SJSA1 (cell line): ENCODE measurements around the gene DYNLRB1. TPM values are rescaled to one million over a fixed set of nuclear protein-coding genes. Genes with fewer than 3 reads are reported as not detected.
A peak's percentile ranks its signal among the peaks of the same experiment; 100 is the strongest.

ENCODE experiments used
- DNase-seq, 2 experiments: peaks; one replicate each; pipeline ENCODE4 v3.0.0-alpha.2; 2015 to 2020; ENCODE audit warnings: low spot score in 2 of 2, low read depth in 1 of 2
- H3K27ac ChIP-seq: fragments of 250-450 bp; sonication (Bioruptor Pico); 2 replicates; pipeline ENCODE4 v1.5.1; 2020; ENCODE audit warnings: mild to moderate bottlenecking, moderate library complexity
- H3K27me3 ChIP-seq: fragments of 250-450 bp; sonication (Bioruptor Pico); replicated peaks from 2 replicates; pipeline ENCODE4 v1.5.1; 2020; ENCODE audit warnings: mild to moderate bottlenecking, moderate library complexity
- H3K36me3 ChIP-seq: fragments of 250-450 bp; sonication (Bioruptor Pico); 2 replicates; pipeline ENCODE4 v1.5.1; 2020; ENCODE audit warnings: mild to moderate bottlenecking
- H3K4me1 ChIP-seq: fragments of 250-450 bp; sonication (Bioruptor Pico); replicated peaks from 2 replicates; pipeline ENCODE4 v1.6.1; 2021; ENCODE audit warnings: mild to moderate bottlenecking
- H3K4me3 ChIP-seq: fragments of 250-450 bp; sonication (Bioruptor Pico); 2 replicates; pipeline ENCODE4 v1.5.1; 2020; ENCODE audit warnings: mild to moderate bottlenecking
- H3K9me3 ChIP-seq: fragments of 250-450 bp; sonication (Bioruptor Pico); replicated peaks from 2 replicates; pipeline ENCODE4 v1.5.1; 2020; ENCODE audit warnings: mild to moderate bottlenecking
- total RNA-seq: library from RNA; depleted of rRNA; stranded (reverse); fragments of >200 nt; shearing (Covaris generic); gene quantifications from 2 replicates; pipeline ENCODE4 v1.2.3, GENCODE V29; 2014

Gene DYNLRB1
- total RNA-seq, 1 experiment from 2014 or later = 190 TPM

DNA sequence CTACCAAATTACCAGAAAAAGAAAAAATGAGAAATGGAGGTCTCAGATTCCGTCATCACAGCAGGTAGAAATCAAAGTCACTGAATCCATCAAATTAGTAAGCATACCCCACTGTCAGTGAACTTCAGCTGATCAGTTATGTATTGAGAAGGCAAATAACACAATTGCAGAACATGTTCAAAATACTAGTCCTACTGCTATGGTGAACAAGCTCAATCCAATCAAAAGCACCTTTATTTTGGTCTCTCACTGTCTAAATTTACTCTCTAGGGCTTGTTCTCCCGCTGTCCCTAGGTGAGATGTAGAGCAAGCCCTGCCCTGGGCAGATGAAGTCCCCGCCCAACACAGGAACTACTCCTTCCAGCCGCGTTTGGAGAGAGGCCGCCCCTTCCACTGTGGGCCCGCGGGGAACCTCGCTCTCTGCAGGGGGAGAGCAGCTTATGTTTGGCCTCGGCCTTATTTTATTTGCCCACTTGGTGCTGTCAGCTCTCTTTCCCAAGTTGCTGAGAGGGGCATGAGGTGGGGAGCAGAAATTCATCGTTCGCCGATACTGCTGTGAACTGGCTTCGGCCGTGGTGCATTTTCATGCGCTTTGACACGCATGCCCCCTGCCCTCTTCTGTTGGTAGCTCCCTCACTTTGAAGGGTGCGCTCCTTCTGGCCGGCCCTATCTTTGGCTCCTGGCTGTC lies 28.0 kb downstream of the DYNLRB1 start:
- H3K4me3 ChIP-seq = no peak overlapping the region
- peaks cover 33% of the 10 kb centered on the region for H3K36me3 ChIP-seq
- H3K27me3 ChIP-seq = no peaks in the 10 kb centered on the region
- H3K4me1 ChIP-seq = no peaks in the 10 kb centered on the region
- no peaks in the 10 kb centered on the region for H3K9me3 ChIP-seq
- H3K27ac ChIP-seq = no peak overlapping the region
- no peak for DNase-seq

GRCh38 chr20:34546751-34547181 lies 30.5 kb downstream of the DYNLRB1 start:
- no peaks in the 10 kb centered on the region for H3K4me1 ChIP-seq
- no peak overlapping the region for H3K27ac ChIP-seq
- no peaks in the 10 kb centered on the region for H3K27me3 ChIP-seq
- H3K36me3 ChIP-seq = peaks cover 8% of the 10 kb centered on the region
- no peak for DNase-seq
- H3K9me3 ChIP-seq = no peaks in the 10 kb centered on the region
- H3K4me3 ChIP-seq = no peak overlapping the region

GRCh38 chr20:34547844-34548613 lies 31.8 kb downstream of the DYNLRB1 start:
- no peak overlapping the region for H3K27ac ChIP-seq
- no peak overlapping the region for H3K4me3 ChIP-seq
- no peaks in the 10 kb centered on the region for H3K27me3 ChIP-seq
- no peaks in the 10 kb centered on the region; the same call in none of the 2 replicates for H3K36me3 ChIP-seq
- no peak for DNase-seq
- no peaks in the 10 kb centered on the region for H3K4me1 ChIP-seq
- H3K9me3 ChIP-seq = no peaks in the 10 kb centered on the region

DNA sequence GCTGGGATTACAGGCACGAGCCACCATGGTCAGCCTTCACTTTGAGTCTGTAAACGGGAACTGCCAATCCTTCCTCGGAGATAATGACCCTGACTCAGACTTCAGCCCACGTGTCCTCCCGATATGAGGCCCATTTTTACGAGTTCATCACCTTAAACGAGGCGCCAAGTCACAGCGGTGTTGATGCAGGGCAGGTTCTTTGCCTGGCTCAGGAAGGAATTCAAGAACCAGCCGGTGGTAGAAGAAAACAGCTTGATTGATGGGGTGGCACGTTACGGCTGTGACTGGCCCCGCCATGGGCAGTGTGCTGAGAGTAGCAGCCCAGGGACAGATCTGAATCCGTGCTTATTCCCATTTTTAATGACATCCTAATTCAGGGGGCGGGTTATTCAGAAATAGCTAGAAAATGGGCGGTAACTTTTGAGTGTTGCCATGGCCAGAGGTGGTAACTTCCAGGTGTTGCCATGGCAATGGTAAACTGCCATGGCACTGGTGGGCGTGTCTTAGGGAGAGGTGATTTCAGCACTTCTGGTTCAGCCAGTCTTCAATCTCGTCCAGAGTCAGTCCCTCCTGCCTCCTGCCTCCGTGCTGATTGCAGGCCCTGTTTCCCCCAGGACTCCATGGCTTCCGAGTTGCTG lies 33.2 kb downstream of the DYNLRB1 start:
- Histone ChIP-seq H3K36me3 (no peaks in the 10 kb centered on the region), H3K4me3 (no peak overlapping the region), H3K27me3 (no peaks in the 10 kb centered on the region), H3K4me1 (peaks cover 9% of the 10 kb centered on the region; the same call in 1 of the 2 replicates), H3K9me3 (no peaks in the 10 kb centered on the region), H3K27ac (no peak overlapping the region)
- no peak for DNase-seq

- no peaks in the 10 kb centered on the region for H3K27me3 ChIP-seq
- no peak for DNase-seq
- no peaks in the 10 kb centered on the region for H3K9me3 ChIP-seq
- no peak overlapping the region for H3K27ac ChIP-seq
- H3K36me3 ChIP-seq = no peaks in the 10 kb centered on the region
- H3K4me1 ChIP-seq = peaks cover 9% of the 10 kb centered on the region; the same call in 1 of the 2 replicates
- H3K4me3 ChIP-seq = no peak overlapping the region
These were observed 33.7 kb downstream of the DYNLRB1 start for GRCh38 chr20:34549929-34550305.

GRCh38 chr20:34552569-34552968 lies 36.3 kb downstream of the DYNLRB1 start:
- Histone ChIP-seq H3K27ac (no peak overlapping the region), H3K4me3 (no peak overlapping the region), H3K36me3 (no peaks in the 10 kb centered on the region), H3K27me3 (no peaks in the 10 kb centered on the region), H3K4me1 (peaks cover 9% of the 10 kb centered on the region), H3K9me3 (no peaks in the 10 kb centered on the region)
- no peak for DNase-seq

DNA sequence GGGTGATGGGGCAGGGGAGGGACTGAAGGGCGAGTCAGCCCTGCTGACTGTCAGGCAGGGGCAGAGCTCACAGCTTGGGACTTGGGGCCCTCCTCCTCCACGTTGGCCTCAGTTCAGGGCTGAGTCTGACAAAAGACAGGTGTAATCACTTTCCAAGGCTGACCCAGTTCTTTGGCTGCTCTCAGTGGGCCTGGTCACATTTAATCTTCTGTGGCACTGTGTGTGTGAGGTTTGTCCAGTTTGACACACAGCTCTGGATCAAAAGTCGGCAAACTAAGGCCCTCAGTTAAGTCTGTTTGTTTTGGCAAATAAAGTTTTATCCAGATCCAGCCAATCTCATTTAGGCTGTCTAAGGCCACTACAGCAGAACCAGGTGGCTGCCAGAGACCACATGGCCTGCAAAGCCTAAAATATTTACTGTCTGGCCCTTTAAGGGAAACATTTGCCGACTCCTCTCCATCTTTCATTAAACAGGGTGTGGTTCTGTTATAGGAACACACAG lies 37.2 kb downstream of the DYNLRB1 start:
- DNase-seq = no peak
- Histone ChIP-seq H3K4me1 (peaks cover 9% of the 10 kb centered on the region), H3K9me3 (no peaks in the 10 kb centered on the region), H3K27me3 (no peaks in the 10 kb centered on the region), H3K27ac (no peak overlapping the region), H3K4me3 (no peak overlapping the region), H3K36me3 (no peaks in the 10 kb centered on the region)

- Histone ChIP-seq H3K27ac (peak overlapping the region; percentile 87), H3K4me3 (peak overlapping the region; percentile 61), H3K9me3 (no peaks in the 10 kb centered on the region), H3K27me3 (no peaks in the 10 kb centered on the region), H3K36me3 (peaks cover 7% of the 10 kb centered on the region), H3K4me1 (peaks cover 12% of the 10 kb centered on the region)
- DNase-seq = no peak
These were observed 41.7 kb downstream of the DYNLRB1 start for GRCh38 chr20:34557936-34558319.

- DNase-seq = peak; percentile 93 to 96
These were observed 42.3 kb downstream of the DYNLRB1 start, which contains the start of gene MAP1LC3A for GRCh38 chr20:34558320-34559218. MAP1LC3A (plus strand) TSS chr20:34558718; CDS start chr20:34558869, 151 bp downstream.

DNA sequence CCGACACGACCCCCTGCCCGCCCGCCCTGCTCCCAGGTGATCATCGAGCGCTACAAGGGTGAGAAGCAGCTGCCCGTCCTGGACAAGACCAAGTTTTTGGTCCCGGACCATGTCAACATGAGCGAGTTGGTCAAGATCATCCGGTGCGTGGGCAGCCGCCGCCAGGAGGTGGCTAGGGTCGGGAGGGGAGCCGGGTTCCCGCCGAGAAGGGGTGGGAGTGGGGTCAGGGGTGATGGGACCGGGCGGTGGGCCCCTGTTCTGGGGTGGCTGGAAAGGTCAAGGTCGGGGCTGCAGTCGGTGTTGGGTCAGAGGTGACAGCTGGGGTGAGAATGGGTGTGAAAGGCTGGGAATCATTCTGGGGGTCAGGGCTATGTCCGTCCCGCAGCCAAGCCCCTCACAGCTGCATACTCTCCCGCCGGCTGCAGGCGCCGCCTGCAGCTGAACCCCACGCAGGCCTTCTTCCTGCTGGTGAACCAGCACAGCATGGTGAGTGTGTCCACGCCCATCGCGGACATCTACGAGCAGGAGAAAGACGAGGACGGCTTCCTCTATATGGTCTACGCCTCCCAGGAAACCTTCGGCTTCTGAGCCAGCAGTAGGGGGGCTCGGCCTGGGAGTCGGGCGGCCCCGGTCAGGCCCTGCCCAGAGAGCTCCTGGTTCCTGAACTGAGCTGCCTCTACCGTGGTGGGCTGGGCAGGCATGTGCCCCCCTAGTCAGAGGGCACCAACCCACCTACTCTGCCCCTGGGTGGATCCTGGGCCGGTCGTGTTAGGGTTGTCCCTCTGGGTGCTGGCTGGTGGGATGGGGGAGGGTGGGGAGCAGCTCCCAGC lies 43.3 kb downstream of the DYNLRB1 start:
- Histone ChIP-seq H3K27me3 (no peaks in the 10 kb centered on the region), H3K9me3 (no peaks in the 10 kb centered on the region), H3K27ac (no peak overlapping the region), H3K36me3 (peaks cover 7% of the 10 kb centered on the region), H3K4me3 (peak overlapping the region; percentile 61), H3K4me1 (peaks cover 3% of the 10 kb centered on the region; the same call in 1 of the 2 replicates)
- DNase-seq = no peak

More at GRCh38 chr20:34558320-34559218, 42.3 kb downstream of the DYNLRB1 start, which contains the start of gene MAP1LC3A:
- no peaks in the 10 kb centered on the region for H3K9me3 ChIP-seq
- peaks cover 8% of the 10 kb centered on the region for H3K4me1 ChIP-seq
- peaks cover 7% of the 10 kb centered on the region for H3K36me3 ChIP-seq
- H3K27ac ChIP-seq = peak within 1 kb of the TSS; percentile 87
- peak within 1 kb of the TSS; percentile 61 for H3K4me3 ChIP-seq
- no peaks in the 10 kb centered on the region for H3K27me3 ChIP-seq

GRCh38 chr20:34560141-34560523 lies 43.9 kb downstream of the DYNLRB1 start:
- Histone ChIP-seq H3K27ac (no peak overlapping the region), H3K9me3 (no peaks in the 10 kb centered on the region), H3K36me3 (peaks cover 7% of the 10 kb centered on the region), H3K4me3 (no peak overlapping the region), H3K27me3 (no peaks in the 10 kb centered on the region), H3K4me1 (peaks cover 3% of the 10 kb centered on the region; the same call in 1 of the 2 replicates)
- DNase-seq = no peak

DNA sequence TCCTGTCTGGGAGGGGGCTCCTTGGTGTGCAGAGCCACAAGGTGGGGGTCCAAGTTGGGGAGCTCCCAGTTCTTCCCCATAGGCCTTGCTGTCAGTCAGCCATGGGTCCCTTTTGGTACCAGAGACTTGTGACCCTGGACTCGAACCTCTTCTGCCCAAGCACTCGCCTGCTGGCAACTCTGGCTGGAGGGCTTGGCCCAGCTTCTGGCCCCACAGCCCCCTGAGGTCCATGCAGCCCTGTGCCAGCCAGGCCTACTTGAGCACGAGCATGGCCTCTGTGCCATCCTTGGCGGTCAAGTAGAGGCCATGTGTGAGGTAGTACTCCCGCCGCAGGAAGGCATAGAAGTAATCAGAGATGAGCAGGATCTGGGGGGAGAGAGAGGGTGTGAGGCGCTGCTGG lies 44.4 kb downstream of the DYNLRB1 start:
- Histone ChIP-seq H3K4me1 (peaks cover 3% of the 10 kb centered on the region; the same call in 1 of the 2 replicates), H3K27ac (no peak overlapping the region), H3K9me3 (no peaks in the 10 kb centered on the region), H3K4me3 (no peak overlapping the region), H3K36me3 (peaks cover 7% of the 10 kb centered on the region), H3K27me3 (no peaks in the 10 kb centered on the region)
- DNase-seq = no peak
